GM23248 (cell line): ENCODE measurements around the gene PGRMC1.

Experiments
- EZH2 ChIP-seq: fragments of 200-600 bp; sonication (generic); IDR thresholded peaks from 2 replicates; pipeline ENCODE4 v1.6.1; 2018; ENCODE audit warnings: antibody characterized with exemption, mild to moderate bottlenecking; ENCODE audit not compliant: insufficient read depth, poor library complexity, severe bottlenecking
- EZH2phosphoT487 ChIP-seq: fragments of 200-600 bp; sonication (generic); IDR thresholded peaks from 2 replicates; pipeline ENCODE4 v1.6.1; 2018; ENCODE audit warnings: antibody characterized with exemption, moderate library complexity, mild to moderate bottlenecking, low read depth; ENCODE audit not compliant: insufficient read depth

DNA sequence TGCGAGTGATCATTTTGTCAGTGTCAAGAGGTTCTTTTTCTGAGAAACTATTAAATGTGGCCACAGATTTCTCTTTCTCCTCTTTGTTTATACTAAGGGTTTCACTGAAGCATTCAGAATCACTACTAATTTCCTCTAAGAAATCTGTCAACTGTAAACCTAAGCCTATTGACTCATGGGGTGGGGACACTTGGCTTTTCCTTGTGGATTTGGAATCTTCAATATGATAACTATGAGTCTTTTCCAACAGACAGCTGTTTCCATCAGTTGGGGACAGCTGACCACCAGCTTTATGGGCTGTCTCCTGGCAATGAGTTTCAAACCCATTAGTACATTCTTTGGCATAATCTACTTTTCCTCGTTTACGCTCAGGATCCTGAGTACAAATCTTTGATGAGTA is 13.8 kb downstream of the PGRMC1 start:
- TF ChIP-seq EZH2phosphoT487, result no peak
- TF ChIP-seq EZH2, result no peak
